MM.1S (cell line): ENCODE data around the gene FMNL1.

Experiments
- EZH2 ChIP-seq: fragments of 300-600 bp; sonication (generic); optimal IDR thresholded peaks from 2 replicates; pipeline ENCODE3; 2017; ENCODE audit warnings: low read depth, mild to moderate bottlenecking, antibody characterized with exemption, low read length, mixed read lengths
- EZH2phosphoT487 ChIP-seq: fragments of 300-600 bp; sonication (generic); IDR thresholded peaks from 2 replicates; pipeline ENCODE4 v1.6.1; 2018; ENCODE audit warnings: antibody characterized with exemption, low read length
- TF ChIP-seq, protein P1 (sequence below): fragments of 300-600 bp; sonication (generic); IDR thresholded peaks from 2 replicates; pipeline ENCODE4 v1.5.1; 2016; ENCODE audit warnings: antibody characterized with exemption, low read length, mixed read lengths

GRCh38 chr17:45240905-45241327, 19.2 kb downstream of the FMNL1 start:
- TF ChIP-seq, protein P1, sequence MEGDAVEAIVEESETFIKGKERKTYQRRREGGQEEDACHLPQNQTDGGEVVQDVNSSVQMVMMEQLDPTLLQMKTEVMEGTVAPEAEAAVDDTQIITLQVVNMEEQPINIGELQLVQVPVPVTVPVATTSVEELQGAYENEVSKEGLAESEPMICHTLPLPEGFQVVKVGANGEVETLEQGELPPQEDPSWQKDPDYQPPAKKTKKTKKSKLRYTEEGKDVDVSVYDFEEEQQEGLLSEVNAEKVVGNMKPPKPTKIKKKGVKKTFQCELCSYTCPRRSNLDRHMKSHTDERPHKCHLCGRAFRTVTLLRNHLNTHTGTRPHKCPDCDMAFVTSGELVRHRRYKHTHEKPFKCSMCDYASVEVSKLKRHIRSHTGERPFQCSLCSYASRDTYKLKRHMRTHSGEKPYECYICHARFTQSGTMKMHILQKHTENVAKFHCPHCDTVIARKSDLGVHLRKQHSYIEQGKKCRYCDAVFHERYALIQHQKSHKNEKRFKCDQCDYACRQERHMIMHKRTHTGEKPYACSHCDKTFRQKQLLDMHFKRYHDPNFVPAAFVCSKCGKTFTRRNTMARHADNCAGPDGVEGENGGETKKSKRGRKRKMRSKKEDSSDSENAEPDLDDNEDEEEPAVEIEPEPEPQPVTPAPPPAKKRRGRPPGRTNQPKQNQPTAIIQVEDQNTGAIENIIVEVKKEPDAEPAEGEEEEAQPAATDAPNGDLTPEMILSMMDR: no peak
- TF ChIP-seq EZH2 (no peak), EZH2phosphoT487 (no peak)
